SK-N-SH treated with all-trans-retinoic acid at 6 μM for 48 hours (cell line): ENCODE results near the gene SLC25A34.

ENCODE experiments used
- ATAC-seq: fragments of 200-7000 bp; cut with Tn5 transposase; 3 replicates; pipeline ENCODE4 v1.9.1; 2020; ENCODE audit warnings: mild to moderate bottlenecking, moderate library complexity
- ARNTL ChIP-seq: fragments of 450-650 bp; formaldehyde crosslinking; IDR thresholded peaks from 2 replicates; pipeline ENCODE4 v1.5.0; 2020; ENCODE audit warnings: low read depth, mild to moderate bottlenecking, moderate library complexity, borderline replicate concordance
- BACH2 ChIP-seq: fragments of 250-450 bp; sonication (Bioruptor Pico); IDR thresholded peaks from 2 replicates; pipeline ENCODE4 v1.9.0; 2021; ENCODE audit warnings: mild to moderate bottlenecking, borderline replicate concordance
- CSDC2 ChIP-seq: fragments of 250-450 bp; sonication (Bioruptor Pico); IDR thresholded peaks from 2 replicates; pipeline ENCODE4 v1.5.0; 2020; ENCODE audit warnings: mild to moderate bottlenecking, moderate library complexity
- ESRRG ChIP-seq: fragments of 250-450 bp; sonication (Bioruptor Pico); IDR thresholded peaks from 2 replicates; pipeline ENCODE4 v1.6.1; 2021; ENCODE audit warnings: mild to moderate bottlenecking
- GLIS3 ChIP-seq: fragments of 250-450 bp; sonication (Bioruptor Pico); IDR thresholded peaks from 2 replicates; pipeline ENCODE4 v1.5.0; 2020; ENCODE audit warnings: mild to moderate bottlenecking, moderate library complexity
- ISL1 ChIP-seq: fragments of 250-450 bp; sonication (Bioruptor Pico); IDR thresholded peaks from 2 replicates; pipeline ENCODE4 v2.1.2; 2022; ENCODE audit warnings: mild to moderate bottlenecking, moderate library complexity
- OSR1 ChIP-seq: fragments of 250-450 bp; sonication (Bioruptor Pico); IDR thresholded peaks from 2 replicates; pipeline ENCODE4 v1.8.0; 2022; ENCODE audit warnings: moderate library complexity, mild to moderate bottlenecking, inconsistent platforms
- PPARA ChIP-seq: fragments of 250-450 bp; sonication (Bioruptor Pico); IDR thresholded peaks from 2 replicates; pipeline ENCODE4 v1.5.0; 2020; ENCODE audit warnings: mild to moderate bottlenecking, borderline replicate concordance
- RARB ChIP-seq: fragments of 250-450 bp; sonication (Bioruptor Pico); IDR thresholded peaks from 2 replicates; pipeline ENCODE4 v1.8.0; 2021; ENCODE audit warnings: mild to moderate bottlenecking, moderate library complexity
- SNAI2 ChIP-seq: fragments of 250-450 bp; sonication (Bioruptor Pico); IDR thresholded peaks from 2 replicates; pipeline ENCODE4 v1.5.0; 2020; ENCODE audit warnings: mild to moderate bottlenecking, moderate library complexity
- TOX ChIP-seq: fragments of 250-450 bp; sonication (Bioruptor Pico); IDR thresholded peaks from 2 replicates; pipeline ENCODE4 v1.8.0; 2021; ENCODE audit warnings: mild to moderate bottlenecking, moderate library complexity, borderline replicate concordance
- ZC3H10 ChIP-seq: fragments of 250-450 bp; sonication (Bioruptor Pico); IDR thresholded peaks from 2 replicates; pipeline ENCODE4 v1.5.1; 2021; ENCODE audit warnings: mild to moderate bottlenecking, moderate library complexity
- ZFP3 ChIP-seq: fragments of 250-450 bp; sonication (Bioruptor Pico); IDR thresholded peaks from 2 replicates; pipeline ENCODE4 v1.5.0; 2020; ENCODE audit warnings: mild to moderate bottlenecking, moderate library complexity
- ZNF565 ChIP-seq: fragments of 450-650 bp; formaldehyde crosslinking; conservative IDR thresholded peaks from 2 replicates; pipeline ENCODE4 v1.5.0; 2020; ENCODE audit warnings: low read depth, mild to moderate bottlenecking, moderate library complexity
- ZNF70 ChIP-seq: fragments of 450-650 bp; formaldehyde crosslinking; IDR thresholded peaks from 2 replicates; pipeline ENCODE4 v1.5.0; 2020; ENCODE audit warnings: mild to moderate bottlenecking, moderate library complexity
- ZNF8 ChIP-seq: fragments of 450-650 bp; formaldehyde crosslinking; IDR thresholded peaks from 2 replicates; pipeline ENCODE4 v1.5.0; 2020; ENCODE audit warnings: mild to moderate bottlenecking, moderate library complexity
- TF ChIP-seq, protein P1 (sequence below): fragments of 250-450 bp; sonication (Bioruptor Pico); IDR thresholded peaks from 2 replicates; pipeline ENCODE4 v1.5.1; 2021; ENCODE audit warnings: mild to moderate bottlenecking, moderate library complexity
- TF ChIP-seq, protein P2 (sequence below): fragments of 250-450 bp; sonication (Bioruptor Pico); IDR thresholded peaks from 2 replicates; pipeline ENCODE4 v1.8.0; 2021; ENCODE audit warnings: low read depth, mild to moderate bottlenecking, moderate library complexity, borderline replicate concordance
- TF ChIP-seq, protein P3 (sequence below): fragments of 250-450 bp; sonication (Bioruptor Pico); IDR thresholded peaks from 2 replicates; pipeline ENCODE4 v1.5.0; 2020; ENCODE audit warnings: mild to moderate bottlenecking, moderate library complexity
- TF ChIP-seq, protein P4 (sequence below): fragments of 250-450 bp; sonication (Bioruptor Pico); IDR thresholded peaks from 2 replicates; pipeline ENCODE4 v1.5.1; 2020; ENCODE audit warnings: low read depth, mild to moderate bottlenecking, moderate library complexity
- TF ChIP-seq, protein P5 (sequence below): fragments of 250-450 bp; sonication (Bioruptor Pico); IDR thresholded peaks from 2 replicates; pipeline ENCODE4 v1.8.0; 2020; ENCODE audit warnings: mild to moderate bottlenecking, moderate library complexity, borderline replicate concordance

SLC25A34 gene

DNA sequence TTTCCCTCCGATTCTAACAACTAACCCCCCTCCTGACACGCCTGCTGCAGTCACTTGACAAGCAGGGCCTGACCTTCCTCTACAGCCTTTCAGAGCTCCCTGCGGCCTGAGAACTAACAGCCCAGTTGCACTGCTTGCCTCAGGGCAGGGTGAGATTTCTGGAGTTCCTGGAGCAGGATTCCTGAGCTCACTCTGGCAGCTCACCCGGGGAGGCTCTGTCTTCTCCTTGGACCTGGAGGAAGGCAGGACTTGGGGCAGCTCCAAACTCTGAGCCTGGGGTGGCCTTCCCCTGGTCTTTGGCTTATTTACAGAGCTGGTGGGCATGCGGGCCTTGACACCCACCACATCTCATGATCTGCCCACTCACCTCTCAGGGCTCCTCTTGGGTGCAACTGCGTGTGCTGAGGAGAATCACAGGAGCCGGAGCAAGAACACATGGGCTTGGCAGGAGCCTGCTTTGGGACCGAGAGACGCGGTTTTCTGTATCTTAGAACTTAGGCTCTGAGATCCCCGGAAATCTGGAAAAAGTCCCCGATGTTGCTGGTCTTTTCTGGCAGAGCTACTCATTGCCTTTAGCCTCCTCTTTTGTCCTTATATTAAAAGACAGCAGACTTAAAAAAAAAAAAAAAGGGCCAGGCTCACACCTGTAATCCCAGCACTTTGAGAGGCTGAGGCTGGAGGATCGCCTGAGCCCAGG, 13.1 kb upstream of the SLC25A34 start (continued):
- TF ChIP-seq ESRRG (CRISPR knock-in tag) (no peak), ZC3H10 (CRISPR knock-in tag) (no peak), PPARA (CRISPR knock-in tag) (no peak), ZFP3 (CRISPR knock-in tag) (no peak), ARNTL (CRISPR knock-in tag) (no peak), GLIS3 (CRISPR knock-in tag) (no peak)

DNA sequence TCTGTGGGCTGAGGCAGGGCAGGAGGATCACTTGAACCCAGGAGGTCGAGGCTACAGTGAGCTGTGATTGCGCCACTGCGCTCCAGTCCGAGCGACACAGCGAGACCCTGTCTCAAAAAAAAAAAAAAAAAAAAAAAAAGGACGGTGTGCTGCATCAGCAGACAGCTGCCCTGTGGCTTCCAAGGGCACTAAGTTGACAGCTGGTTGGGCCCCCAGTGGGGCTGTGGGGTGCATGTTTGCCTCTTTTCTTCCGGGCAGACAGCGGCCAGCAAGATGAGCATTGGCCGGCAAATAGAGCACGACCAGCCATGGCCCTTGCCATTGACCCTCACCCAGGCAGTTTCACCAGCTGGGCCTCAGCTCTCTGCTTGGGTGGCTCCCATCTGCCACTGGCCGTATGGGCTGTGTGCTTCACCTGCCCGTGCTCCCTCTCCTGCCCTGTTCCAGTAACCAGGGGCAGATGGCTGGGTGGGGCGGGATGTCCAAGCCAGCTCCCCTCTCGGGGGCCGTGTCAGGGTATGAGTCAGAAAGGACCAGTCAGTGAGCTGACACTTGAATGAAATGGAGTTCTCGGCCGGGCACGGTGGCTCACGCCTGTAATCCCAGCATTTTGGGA, 12.3 kb upstream of the SLC25A34 start:
- TF ChIP-seq ARNTL (CRISPR knock-in tag) (no peak), ISL1 (CRISPR knock-in tag) (no peak), BACH2 (CRISPR knock-in tag) (no peak), ZNF70 (CRISPR knock-in tag) (no peak), OSR1 (CRISPR knock-in tag) (no peak), CSDC2 (no peak), RARB (CRISPR knock-in tag) (no peak), TOX (CRISPR knock-in tag) (no peak)
- TF ChIP-seq, protein P1, sequence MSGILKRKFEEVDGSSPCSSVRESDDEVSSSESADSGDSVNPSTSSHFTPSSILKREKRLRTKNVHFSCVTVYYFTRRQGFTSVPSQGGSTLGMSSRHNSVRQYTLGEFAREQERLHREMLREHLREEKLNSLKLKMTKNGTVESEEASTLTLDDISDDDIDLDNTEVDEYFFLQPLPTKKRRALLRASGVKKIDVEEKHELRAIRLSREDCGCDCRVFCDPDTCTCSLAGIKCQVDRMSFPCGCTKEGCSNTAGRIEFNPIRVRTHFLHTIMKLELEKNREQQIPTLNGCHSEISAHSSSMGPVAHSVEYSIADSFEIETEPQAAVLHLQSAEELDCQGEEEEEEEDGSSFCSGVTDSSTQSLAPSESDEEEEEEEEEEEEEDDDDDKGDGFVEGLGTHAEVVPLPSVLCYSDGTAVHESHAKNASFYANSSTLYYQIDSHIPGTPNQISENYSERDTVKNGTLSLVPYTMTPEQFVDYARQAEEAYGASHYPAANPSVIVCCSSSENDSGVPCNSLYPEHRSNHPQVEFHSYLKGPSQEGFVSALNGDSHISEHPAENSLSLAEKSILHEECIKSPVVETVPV (CRISPR knock-in tag): no peak
- TF ChIP-seq, protein P2, sequence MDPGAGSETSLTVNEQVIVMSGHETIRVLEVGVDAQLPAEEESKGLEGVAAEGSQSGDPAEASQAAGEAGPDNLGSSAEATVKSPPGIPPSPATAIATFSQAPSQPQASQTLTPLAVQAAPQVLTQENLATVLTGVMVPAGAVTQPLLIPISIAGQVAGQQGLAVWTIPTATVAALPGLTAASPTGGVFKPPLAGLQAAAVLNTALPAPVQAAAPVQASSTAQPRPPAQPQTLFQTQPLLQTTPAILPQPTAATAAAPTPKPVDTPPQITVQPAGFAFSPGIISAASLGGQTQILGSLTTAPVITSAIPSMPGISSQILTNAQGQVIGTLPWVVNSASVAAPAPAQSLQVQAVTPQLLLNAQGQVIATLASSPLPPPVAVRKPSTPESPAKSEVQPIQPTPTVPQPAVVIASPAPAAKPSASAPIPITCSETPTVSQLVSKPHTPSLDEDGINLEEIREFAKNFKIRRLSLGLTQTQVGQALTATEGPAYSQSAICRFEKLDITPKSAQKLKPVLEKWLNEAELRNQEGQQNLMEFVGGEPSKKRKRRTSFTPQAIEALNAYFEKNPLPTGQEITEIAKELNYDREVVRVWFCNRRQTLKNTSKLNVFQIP (CRISPR knock-in tag): no peak
- TF ChIP-seq, protein P3, sequence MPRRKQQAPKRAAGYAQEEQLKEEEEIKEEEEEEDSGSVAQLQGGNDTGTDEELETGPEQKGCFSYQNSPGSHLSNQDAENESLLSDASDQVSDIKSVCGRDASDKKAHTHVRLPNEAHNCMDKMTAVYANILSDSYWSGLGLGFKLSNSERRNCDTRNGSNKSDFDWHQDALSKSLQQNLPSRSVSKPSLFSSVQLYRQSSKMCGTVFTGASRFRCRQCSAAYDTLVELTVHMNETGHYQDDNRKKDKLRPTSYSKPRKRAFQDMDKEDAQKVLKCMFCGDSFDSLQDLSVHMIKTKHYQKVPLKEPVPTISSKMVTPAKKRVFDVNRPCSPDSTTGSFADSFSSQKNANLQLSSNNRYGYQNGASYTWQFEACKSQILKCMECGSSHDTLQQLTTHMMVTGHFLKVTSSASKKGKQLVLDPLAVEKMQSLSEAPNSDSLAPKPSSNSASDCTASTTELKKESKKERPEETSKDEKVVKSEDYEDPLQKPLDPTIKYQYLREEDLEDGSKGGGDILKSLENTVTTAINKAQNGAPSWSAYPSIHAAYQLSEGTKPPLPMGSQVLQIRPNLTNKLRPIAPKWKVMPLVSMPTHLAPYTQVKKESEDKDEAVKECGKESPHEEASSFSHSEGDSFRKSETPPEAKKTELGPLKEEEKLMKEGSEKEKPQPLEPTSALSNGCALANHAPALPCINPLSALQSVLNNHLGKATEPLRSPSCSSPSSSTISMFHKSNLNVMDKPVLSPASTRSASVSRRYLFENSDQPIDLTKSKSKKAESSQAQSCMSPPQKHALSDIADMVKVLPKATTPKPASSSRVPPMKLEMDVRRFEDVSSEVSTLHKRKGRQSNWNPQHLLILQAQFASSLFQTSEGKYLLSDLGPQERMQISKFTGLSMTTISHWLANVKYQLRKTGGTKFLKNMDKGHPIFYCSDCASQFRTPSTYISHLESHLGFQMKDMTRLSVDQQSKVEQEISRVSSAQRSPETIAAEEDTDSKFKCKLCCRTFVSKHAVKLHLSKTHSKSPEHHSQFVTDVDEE (CRISPR knock-in tag): no peak
- TF ChIP-seq, all 23 proteins: peak for 0
- no peak for ATAC-seq

DNA sequence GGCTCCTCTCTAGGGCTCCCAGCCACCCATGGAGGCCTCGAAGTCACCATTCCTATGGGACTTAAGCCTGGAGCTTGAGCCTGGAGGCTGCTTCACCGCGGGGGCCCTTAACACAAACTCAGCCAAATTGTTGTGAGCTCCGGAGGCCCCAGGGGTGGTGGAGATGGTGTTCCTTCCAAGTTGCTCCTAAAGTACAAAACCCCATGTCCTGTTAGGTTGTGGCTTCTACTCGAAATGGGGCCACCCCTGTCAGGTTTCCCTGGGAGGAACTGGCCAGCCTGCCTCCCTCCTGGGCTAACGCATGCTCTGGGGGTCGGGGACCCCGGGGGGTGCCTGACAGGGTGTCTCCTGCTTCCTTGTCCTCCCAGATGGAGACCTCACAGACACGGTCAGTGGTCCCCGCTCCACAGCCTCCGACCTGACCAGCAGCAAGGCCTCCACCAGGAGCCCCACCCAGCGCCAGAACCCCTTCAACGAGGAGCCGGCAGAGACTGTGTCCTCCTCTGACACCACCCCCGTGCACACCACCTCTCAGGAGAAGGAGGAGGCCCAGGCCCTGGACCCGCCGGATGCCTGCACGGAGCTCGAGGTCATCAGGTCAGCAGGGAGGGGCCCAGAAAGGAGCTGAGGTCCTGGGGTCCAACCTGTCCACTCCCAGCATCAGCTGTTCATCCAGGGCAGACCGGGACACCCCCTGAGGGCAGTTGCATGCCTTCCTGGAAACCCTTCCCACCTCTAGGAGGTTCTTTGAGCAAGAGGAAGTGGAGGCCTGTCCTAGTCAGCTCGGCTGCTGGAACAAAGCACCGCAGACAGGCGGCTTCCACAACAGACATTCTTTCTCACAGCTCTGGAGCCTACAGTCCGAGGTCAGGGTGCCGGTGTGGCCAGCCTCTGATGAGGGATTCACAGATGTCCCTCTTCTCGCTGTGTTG, 10.8 kb upstream of the SLC25A34 start:
- ATAC-seq: no peak
- no peak for TF ChIP-seq GLIS3 (CRISPR knock-in tag)
- no peak for TF ChIP-seq ARNTL (CRISPR knock-in tag)
- TF ChIP-seq ZC3H10 (CRISPR knock-in tag): no peak
- no peak for TF ChIP-seq PPARA (CRISPR knock-in tag)
- no peak for TF ChIP-seq ZNF565 (CRISPR knock-in tag)
- no peak for TF ChIP-seq ESRRG (CRISPR knock-in tag)
- TF ChIP-seq, protein P4, sequence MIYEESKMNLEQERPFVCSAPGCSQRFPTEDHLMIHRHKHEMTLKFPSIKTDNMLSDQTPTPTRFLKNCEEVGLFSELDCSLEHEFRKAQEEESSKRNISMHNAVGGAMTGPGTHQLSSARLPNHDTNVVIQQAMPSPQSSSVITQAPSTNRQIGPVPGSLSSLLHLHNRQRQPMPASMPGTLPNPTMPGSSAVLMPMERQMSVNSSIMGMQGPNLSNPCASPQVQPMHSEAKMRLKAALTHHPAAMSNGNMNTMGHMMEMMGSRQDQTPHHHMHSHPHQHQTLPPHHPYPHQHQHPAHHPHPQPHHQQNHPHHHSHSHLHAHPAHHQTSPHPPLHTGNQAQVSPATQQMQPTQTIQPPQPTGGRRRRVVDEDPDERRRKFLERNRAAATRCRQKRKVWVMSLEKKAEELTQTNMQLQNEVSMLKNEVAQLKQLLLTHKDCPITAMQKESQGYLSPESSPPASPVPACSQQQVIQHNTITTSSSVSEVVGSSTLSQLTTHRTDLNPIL (CRISPR knock-in tag): no peak
- no peak for TF ChIP-seq TOX (CRISPR knock-in tag)
- no peak for TF ChIP-seq SNAI2 (CRISPR knock-in tag)
- TF ChIP-seq, protein P5, sequence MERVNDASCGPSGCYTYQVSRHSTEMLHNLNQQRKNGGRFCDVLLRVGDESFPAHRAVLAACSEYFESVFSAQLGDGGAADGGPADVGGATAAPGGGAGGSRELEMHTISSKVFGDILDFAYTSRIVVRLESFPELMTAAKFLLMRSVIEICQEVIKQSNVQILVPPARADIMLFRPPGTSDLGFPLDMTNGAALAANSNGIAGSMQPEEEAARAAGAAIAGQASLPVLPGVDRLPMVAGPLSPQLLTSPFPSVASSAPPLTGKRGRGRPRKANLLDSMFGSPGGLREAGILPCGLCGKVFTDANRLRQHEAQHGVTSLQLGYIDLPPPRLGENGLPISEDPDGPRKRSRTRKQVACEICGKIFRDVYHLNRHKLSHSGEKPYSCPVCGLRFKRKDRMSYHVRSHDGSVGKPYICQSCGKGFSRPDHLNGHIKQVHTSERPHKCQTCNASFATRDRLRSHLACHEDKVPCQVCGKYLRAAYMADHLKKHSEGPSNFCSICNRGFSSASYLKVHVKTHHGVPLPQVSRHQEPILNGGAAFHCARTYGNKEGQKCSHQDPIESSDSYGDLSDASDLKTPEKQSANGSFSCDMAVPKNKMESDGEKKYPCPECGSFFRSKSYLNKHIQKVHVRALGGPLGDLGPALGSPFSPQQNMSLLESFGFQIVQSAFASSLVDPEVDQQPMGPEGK: no peak
- TF ChIP-seq, protein P3 (CRISPR knock-in tag): no peak
- TF ChIP-seq ZNF8 (CRISPR knock-in tag): no peak
